HUES6 (cell line): Measurements from ENCODE around the gene COL6A2.

ENCODE experiments used
- H3K27ac ChIP-seq: 2 replicates; pipeline ENCODE4 v1.7.0; 2013; ENCODE audit warnings: low read depth, mild to moderate bottlenecking, low read length, inconsistent platforms
- H3K27me3 ChIP-seq: 2 replicates; pipeline ENCODE4 v1.6.1; 2013; ENCODE audit warnings: low read length; ENCODE audit not compliant: control insufficient read depth, insufficient read depth
- H3K36me3 ChIP-seq: 2 replicates; pipeline ENCODE4 v1.6.1; 2013; ENCODE audit warnings: low read length; ENCODE audit not compliant: control insufficient read depth, insufficient read depth
- H3K4me1 ChIP-seq: 2 replicates; pipeline ENCODE4 v1.6.1; 2013; ENCODE audit warnings: low read length; ENCODE audit not compliant: control insufficient read depth, insufficient read depth
- H3K4me3 ChIP-seq: 2 replicates; pipeline ENCODE4 v1.5.1; 2013; ENCODE audit warnings: low read depth, low read length
- H3K9ac ChIP-seq: one replicate; pipeline ENCODE4 v1.6.1; 2013; ENCODE audit warnings: mild to moderate bottlenecking, low read length
- H3K9me3 ChIP-seq: 2 replicates; pipeline ENCODE4 v1.6.1; 2013; ENCODE audit warnings: low read depth, low read length; ENCODE audit not compliant: control insufficient read depth, insufficient read depth

COL6A2 gene

GRCh38 chr21:46151989-46152926 lies 54.3 kb downstream of the COL6A2 start:
- peaks cover 14% of the 10 kb centered on the region for H3K4me1 ChIP-seq
- no peaks in the 10 kb centered on the region for H3K27me3 ChIP-seq
- H3K4me3 ChIP-seq: no peak overlapping the region
- H3K9ac ChIP-seq: no peak overlapping the region
- 0 out of 2 replicates have a peak overlapping the region, but pooled peaks have one; percentile 39 for H3K27ac ChIP-seq
- peaks cover 4% of the 10 kb centered on the region; the same call in 1 of the 2 replicates for H3K36me3 ChIP-seq
- no peaks in the 10 kb centered on the region for H3K9me3 ChIP-seq

GRCh38 chr21:46152927-46153246 lies 55.0 kb downstream of the COL6A2 start:
- peaks cover 14% of the 10 kb centered on the region for H3K4me1 ChIP-seq
- peak overlapping the region; percentile 39; the same call in 1 of the 2 replicates for H3K27ac ChIP-seq

GRCh38 chr21:46153247-46154154 lies 55.6 kb downstream of the COL6A2 start:
- Histone ChIP-seq H3K27ac (peak overlapping the region; percentile 39; the same call in 1 of the 2 replicates), H3K4me3 (no peak overlapping the region), H3K4me1 (peaks cover 14% of the 10 kb centered on the region), H3K9ac (peak overlapping the region; percentile 23), H3K36me3 (peaks cover 4% of the 10 kb centered on the region; the same call in 1 of the 2 replicates), H3K9me3 (no peaks in the 10 kb centered on the region), H3K27me3 (no peaks in the 10 kb centered on the region)

More at GRCh38 chr21:46152927-46153246, 55.0 kb downstream of the COL6A2 start:
- Histone ChIP-seq H3K27me3 (no peaks in the 10 kb centered on the region), H3K4me3 (no peak overlapping the region), H3K36me3 (peaks cover 4% of the 10 kb centered on the region; the same call in 1 of the 2 replicates), H3K9ac (peak overlapping the region; percentile 23), H3K9me3 (no peaks in the 10 kb centered on the region)

- H3K9ac ChIP-seq: no peak overlapping the region
- no peaks in the 10 kb centered on the region for H3K9me3 ChIP-seq
- H3K36me3 ChIP-seq: peaks cover 4% of the 10 kb centered on the region; the same call in 1 of the 2 replicates
- H3K27me3 ChIP-seq: no peaks in the 10 kb centered on the region
- peaks cover 14% of the 10 kb centered on the region for H3K4me1 ChIP-seq
- H3K27ac ChIP-seq: no peak overlapping the region
- no peak overlapping the region for H3K4me3 ChIP-seq
Observed at GRCh38 chr21:46154155-46154954, 56.4 kb downstream of the COL6A2 start.

GRCh38 chr21:46154955-46155513 lies 57.1 kb downstream of the COL6A2 start:
- no peak overlapping the region for H3K4me3 ChIP-seq
- peaks cover 14% of the 10 kb centered on the region for H3K4me1 ChIP-seq
- peaks cover 6% of the 10 kb centered on the region for H3K36me3 ChIP-seq
- H3K9me3 ChIP-seq: no peaks in the 10 kb centered on the region
- H3K27me3 ChIP-seq: no peaks in the 10 kb centered on the region
- no peak overlapping the region for H3K9ac ChIP-seq
- no peak overlapping the region for H3K27ac ChIP-seq

GRCh38 chr21:46155514-46156377 lies 57.8 kb downstream of the COL6A2 start, which contains the start of gene FTCD:
FTCD (minus strand) TSS chr21:46155579; CDS start chr21:46155523, 56 bp downstream.
- H3K36me3 ChIP-seq: peaks cover 8% of the 10 kb centered on the region
- H3K4me1 ChIP-seq: peaks cover 14% of the 10 kb centered on the region
- no peaks in the 10 kb centered on the region for H3K9me3 ChIP-seq
- H3K27ac ChIP-seq: no peak within 1 kb of the TSS
- H3K27me3 ChIP-seq: no peaks in the 10 kb centered on the region
- no peak within 1 kb of the TSS for H3K4me3 ChIP-seq
- no peak within 1 kb of the TSS for H3K9ac ChIP-seq

GRCh38 chr21:46156378-46156645 lies 58.4 kb downstream of the COL6A2 start:
- H3K9me3 ChIP-seq: peaks cover 2% of the 10 kb centered on the region

GRCh38 chr21:46156678-46157077 lies 58.8 kb downstream of the COL6A2 start:
- Histone ChIP-seq H3K36me3 (peaks cover 14% of the 10 kb centered on the region), H3K4me1 (peaks cover 14% of the 10 kb centered on the region)

More at GRCh38 chr21:46156378-46156645, 58.4 kb downstream of the COL6A2 start:
- no peak overlapping the region for H3K9ac ChIP-seq
- H3K4me1 ChIP-seq: peaks cover 14% of the 10 kb centered on the region
- no peak overlapping the region for H3K4me3 ChIP-seq
- H3K36me3 ChIP-seq: peaks cover 12% of the 10 kb centered on the region
- H3K27me3 ChIP-seq: no peaks in the 10 kb centered on the region
- H3K27ac ChIP-seq: no peak overlapping the region

GRCh38 chr21:46157396-46157986 lies 59.6 kb downstream of the COL6A2 start:
- no peak overlapping the region for H3K27ac ChIP-seq
- peaks cover 7% of the 10 kb centered on the region for H3K9me3 ChIP-seq
- H3K36me3 ChIP-seq: peaks cover 20% of the 10 kb centered on the region
- no peak overlapping the region for H3K4me3 ChIP-seq
- H3K4me1 ChIP-seq: peaks cover 13% of the 10 kb centered on the region
- no peaks in the 10 kb centered on the region for H3K27me3 ChIP-seq
- H3K9ac ChIP-seq: no peak overlapping the region

More at GRCh38 chr21:46156678-46157077, 58.8 kb downstream of the COL6A2 start:
- no peaks in the 10 kb centered on the region for H3K27me3 ChIP-seq
- H3K9me3 ChIP-seq: peaks cover 4% of the 10 kb centered on the region
- H3K4me3 ChIP-seq: no peak overlapping the region
- H3K27ac ChIP-seq: no peak overlapping the region
- no peak overlapping the region for H3K9ac ChIP-seq
